Astrocyte (in vitro differentiated cells and primary cell): Measurements from ENCODE around the gene PCGF3. TPM values are rescaled to one million over a fixed set of nuclear protein-coding genes. Genes with fewer than 3 reads are reported as not detected.

Experiments
- DNase-seq: peaks from one replicate; pipeline ENCODE4 v3.0.0-alpha.2; 2010; ENCODE audit warnings: low read depth
- FAIRE-seq: peaks from 2 replicates; lab custom pipeline; 2011; peaks lifted over from hg19 to GRCh38; lab: Jason Lieb, UNC
- H2AFZ ChIP-seq: 2 replicates; pipeline ENCODE4 v1.6.0; 2012; ENCODE audit warnings: low read depth, low read length, inconsistent platforms
- H3K27ac ChIP-seq: 2 replicates; pipeline ENCODE4 v1.5.1; 2011; ENCODE audit warnings: low read depth, low read length, inconsistent platforms
- H3K27me3 ChIP-seq: 2 replicates; pipeline ENCODE4 v1.6.0; 2011; ENCODE audit warnings: low read length, inconsistent platforms; ENCODE audit not compliant: insufficient read depth
- H3K36me3 ChIP-seq: 2 replicates; pipeline ENCODE4 v1.5.1; 2011; ENCODE audit warnings: low read length, inconsistent platforms; ENCODE audit not compliant: insufficient read depth
- H3K4me1 ChIP-seq: 2 replicates; pipeline ENCODE4 v1.5.1; 2011; ENCODE audit warnings: low read length, inconsistent platforms; ENCODE audit not compliant: insufficient read depth
- H3K4me2 ChIP-seq: 2 replicates; pipeline ENCODE4 v1.6.0; 2012; ENCODE audit warnings: low read length, inconsistent platforms
- H3K4me3 ChIP-seq: 2 replicates; pipeline ENCODE4 v1.5.1; 2011; ENCODE audit warnings: low read depth, mild to moderate bottlenecking, low read length, inconsistent platforms; ENCODE audit not compliant: insufficient read depth
- H3K79me2 ChIP-seq: 2 replicates; pipeline ENCODE4 v1.6.0; 2012; ENCODE audit warnings: mild to moderate bottlenecking, low read length, inconsistent platforms; ENCODE audit not compliant: insufficient read depth
- H3K9ac ChIP-seq: 2 replicates; pipeline ENCODE4 v1.6.0; 2012; ENCODE audit warnings: mild to moderate bottlenecking, low read length, inconsistent platforms
- H3K9me3 ChIP-seq: 2 replicates; pipeline ENCODE4 v1.5.1; 2012; ENCODE audit warnings: low read depth, mild to moderate bottlenecking, low read length, inconsistent platforms; ENCODE audit not compliant: insufficient read depth
- H4K20me1 ChIP-seq: 2 replicates; pipeline ENCODE4 v1.6.0; 2012; ENCODE audit warnings: low read length, inconsistent platforms; ENCODE audit not compliant: insufficient read depth
- H3K27ac Mint-ChIP-seq: one replicate; pipeline ENCODE4 v1.8.0; 2021; ENCODE audit warnings: mild to moderate bottlenecking, mixed read lengths; ENCODE audit not compliant: unreplicated experiment
- H3K27me3 Mint-ChIP-seq: one replicate; pipeline ENCODE4 v1.8.0; 2021; ENCODE audit warnings: low read depth, mixed read lengths; ENCODE audit not compliant: unreplicated experiment
- H3K36me3 Mint-ChIP-seq: one replicate; pipeline ENCODE4 v1.8.0; 2021; ENCODE audit warnings: low read depth, mixed read lengths; ENCODE audit not compliant: unreplicated experiment
- H3K4me1 Mint-ChIP-seq: one replicate; pipeline ENCODE4 v1.8.0; 2021; ENCODE audit warnings: low read depth, mixed read lengths; ENCODE audit not compliant: unreplicated experiment
- H3K4me3 Mint-ChIP-seq: one replicate; pipeline ENCODE4 v1.8.0; 2021; ENCODE audit warnings: mild to moderate bottlenecking, moderate library complexity, mixed read lengths; ENCODE audit not compliant: unreplicated experiment
- H3K9me3 Mint-ChIP-seq: one replicate; pipeline ENCODE4 v1.8.0; 2021; ENCODE audit warnings: mild to moderate bottlenecking, mixed read lengths; ENCODE audit not compliant: unreplicated experiment
- CTCF ChIP-seq: IDR thresholded peaks from 2 replicates; pipeline ENCODE4 v1.5.1; 2011; ENCODE audit warnings: low read depth, mild to moderate bottlenecking, inconsistent platforms, low read length, moderate library complexity; ENCODE audit not compliant: insufficient read depth
- EZH2 ChIP-seq: IDR thresholded peaks from 2 replicates; pipeline ENCODE4 v1.6.1; 2012; ENCODE audit warnings: mild to moderate bottlenecking, low read length, inconsistent platforms; ENCODE audit not compliant: insufficient read depth
- total RNA-seq: library from RNA; stranded (reverse); gene quantifications from 2 replicates; pipeline ENCODE4 v1.2.1, GENCODE V29; 2021

The PCGF3 gene
- total RNA-seq, 1 donor from 2014 or later, result 65.7 TPM

GRCh38 chr4:726235-726787 lies 20.7 kb downstream of the PCGF3 start:
- no peaks in the 10 kb centered on the region for H3K27me3 Mint-ChIP-seq
- peaks cover 96% of the 10 kb centered on the region for H3K79me2 ChIP-seq
- DNase-seq (peak; percentile 25), FAIRE-seq (no peak)
- H3K4me1 Mint-ChIP-seq, result peaks cover 19% of the 10 kb centered on the region
- H3K4me3 Mint-ChIP-seq, result no peak overlapping the region
- H3K9me3 ChIP-seq, result no peaks in the 10 kb centered on the region
- no peaks in the 10 kb centered on the region for H3K27me3 ChIP-seq
- no peak overlapping the region for H3K27ac ChIP-seq
- TF ChIP-seq EZH2 (no peak), CTCF (no peak)
- H4K20me1 ChIP-seq, result peaks cover 85% of the 10 kb centered on the region
- no peak overlapping the region for H3K4me3 ChIP-seq
- H3K9me3 Mint-ChIP-seq, result peaks cover 2% of the 10 kb centered on the region
- H3K4me1 ChIP-seq, result peaks cover under 1% of the 10 kb centered on the region
- H3K4me2 ChIP-seq, result no peak overlapping the region
- no peak overlapping the region for H3K27ac Mint-ChIP-seq
- H3K36me3 Mint-ChIP-seq, result peaks cover 18% of the 10 kb centered on the region
- peaks cover 3% of the 10 kb centered on the region for H3K36me3 ChIP-seq
- H2AFZ ChIP-seq, result no peak overlapping the region
- H3K9ac ChIP-seq, result peak overlapping the region; percentile 23

DNA sequence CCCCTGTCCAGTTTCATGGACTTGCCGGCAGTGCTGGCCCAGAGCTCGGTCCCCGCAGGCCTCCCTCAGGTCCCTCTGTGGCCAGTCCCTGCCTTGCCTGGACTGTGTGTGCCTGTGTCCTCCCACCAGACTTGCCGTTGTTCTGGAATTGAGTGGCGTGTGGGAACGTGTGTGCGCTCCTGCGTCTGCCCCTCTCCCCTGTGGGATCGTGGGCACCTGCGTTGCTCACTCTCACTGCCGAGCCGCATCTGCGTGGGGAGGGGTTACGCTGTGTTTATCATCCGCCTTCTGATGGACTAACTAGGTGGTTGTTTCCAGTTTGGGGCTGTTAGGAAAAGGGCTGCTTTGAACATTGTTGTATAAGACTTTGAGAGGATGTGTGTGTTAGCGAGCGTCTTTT lies 21.2 kb downstream of the PCGF3 start:
- H3K36me3 Mint-ChIP-seq, result peaks cover 18% of the 10 kb centered on the region
- Histone ChIP-seq H4K20me1 (peaks cover 79% of the 10 kb centered on the region), H3K9me3 (no peaks in the 10 kb centered on the region), H3K4me3 (no peak overlapping the region), H3K9ac (peak overlapping the region; percentile 23), H2AFZ (no peak overlapping the region), H3K4me2 (no peak overlapping the region), H3K27ac (no peak overlapping the region), H3K79me2 (peaks cover 91% of the 10 kb centered on the region), H3K36me3 (peaks cover 3% of the 10 kb centered on the region), H3K4me1 (no peaks in the 10 kb centered on the region), H3K27me3 (no peaks in the 10 kb centered on the region)
- H3K4me3 Mint-ChIP-seq, result peak overlapping the region; percentile 64
- H3K4me1 Mint-ChIP-seq, result peaks cover 14% of the 10 kb centered on the region
- FAIRE-seq (no peak), DNase-seq (no peak)
- peaks cover 2% of the 10 kb centered on the region for H3K9me3 Mint-ChIP-seq
- H3K27me3 Mint-ChIP-seq, result no peaks in the 10 kb centered on the region
- TF ChIP-seq CTCF (no peak), EZH2 (no peak)
- H3K27ac Mint-ChIP-seq, result no peak overlapping the region

GRCh38 chr4:727576-727975 lies 21.9 kb downstream of the PCGF3 start:
- TF ChIP-seq EZH2 (no peak), CTCF (no peak)
- Histone ChIP-seq H3K36me3 (peaks cover 3% of the 10 kb centered on the region), H3K9ac (no peak overlapping the region), H3K4me1 (no peaks in the 10 kb centered on the region), H3K27ac (no peak overlapping the region), H3K4me3 (no peak overlapping the region), H3K79me2 (peaks cover 84% of the 10 kb centered on the region), H3K27me3 (no peaks in the 10 kb centered on the region), H2AFZ (no peak overlapping the region), H3K4me2 (no peak overlapping the region), H4K20me1 (peaks cover 75% of the 10 kb centered on the region), H3K9me3 (no peaks in the 10 kb centered on the region)
- DNase-seq, result no peak
- peaks cover 10% of the 10 kb centered on the region for H3K4me1 Mint-ChIP-seq
- H3K9me3 Mint-ChIP-seq, result peaks cover 2% of the 10 kb centered on the region
- peak; percentile 13 for FAIRE-seq
- no peak overlapping the region for H3K27ac Mint-ChIP-seq
- no peak overlapping the region for H3K4me3 Mint-ChIP-seq
- peaks cover 15% of the 10 kb centered on the region for H3K36me3 Mint-ChIP-seq
- H3K27me3 Mint-ChIP-seq, result no peaks in the 10 kb centered on the region
